ACHN (cell line): Measurements from ENCODE around the gene IRF5.

Experiments
- DNase-seq: peaks from one replicate; pipeline ENCODE4 v3.0.0-alpha.2; 2015
- in situ Hi-C: cut with HindIII; loops from 2 replicates; pipeline ENCODE4 v1.10.0; 2017; ENCODE audit warnings: low sequenced_read_pairs, low pct_ligation_motif_present, low pct_unique_long_range_greater_than_20kb

Gene IRF5, protein sequence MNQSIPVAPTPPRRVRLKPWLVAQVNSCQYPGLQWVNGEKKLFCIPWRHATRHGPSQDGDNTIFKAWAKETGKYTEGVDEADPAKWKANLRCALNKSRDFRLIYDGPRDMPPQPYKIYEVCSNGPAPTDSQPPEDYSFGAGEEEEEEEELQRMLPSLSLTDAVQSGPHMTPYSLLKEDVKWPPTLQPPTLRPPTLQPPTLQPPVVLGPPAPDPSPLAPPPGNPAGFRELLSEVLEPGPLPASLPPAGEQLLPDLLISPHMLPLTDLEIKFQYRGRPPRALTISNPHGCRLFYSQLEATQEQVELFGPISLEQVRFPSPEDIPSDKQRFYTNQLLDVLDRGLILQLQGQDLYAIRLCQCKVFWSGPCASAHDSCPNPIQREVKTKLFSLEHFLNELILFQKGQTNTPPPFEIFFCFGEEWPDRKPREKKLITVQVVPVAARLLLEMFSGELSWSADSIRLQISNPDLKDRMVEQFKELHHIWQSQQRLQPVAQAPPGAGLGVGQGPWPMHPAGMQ

DNA sequence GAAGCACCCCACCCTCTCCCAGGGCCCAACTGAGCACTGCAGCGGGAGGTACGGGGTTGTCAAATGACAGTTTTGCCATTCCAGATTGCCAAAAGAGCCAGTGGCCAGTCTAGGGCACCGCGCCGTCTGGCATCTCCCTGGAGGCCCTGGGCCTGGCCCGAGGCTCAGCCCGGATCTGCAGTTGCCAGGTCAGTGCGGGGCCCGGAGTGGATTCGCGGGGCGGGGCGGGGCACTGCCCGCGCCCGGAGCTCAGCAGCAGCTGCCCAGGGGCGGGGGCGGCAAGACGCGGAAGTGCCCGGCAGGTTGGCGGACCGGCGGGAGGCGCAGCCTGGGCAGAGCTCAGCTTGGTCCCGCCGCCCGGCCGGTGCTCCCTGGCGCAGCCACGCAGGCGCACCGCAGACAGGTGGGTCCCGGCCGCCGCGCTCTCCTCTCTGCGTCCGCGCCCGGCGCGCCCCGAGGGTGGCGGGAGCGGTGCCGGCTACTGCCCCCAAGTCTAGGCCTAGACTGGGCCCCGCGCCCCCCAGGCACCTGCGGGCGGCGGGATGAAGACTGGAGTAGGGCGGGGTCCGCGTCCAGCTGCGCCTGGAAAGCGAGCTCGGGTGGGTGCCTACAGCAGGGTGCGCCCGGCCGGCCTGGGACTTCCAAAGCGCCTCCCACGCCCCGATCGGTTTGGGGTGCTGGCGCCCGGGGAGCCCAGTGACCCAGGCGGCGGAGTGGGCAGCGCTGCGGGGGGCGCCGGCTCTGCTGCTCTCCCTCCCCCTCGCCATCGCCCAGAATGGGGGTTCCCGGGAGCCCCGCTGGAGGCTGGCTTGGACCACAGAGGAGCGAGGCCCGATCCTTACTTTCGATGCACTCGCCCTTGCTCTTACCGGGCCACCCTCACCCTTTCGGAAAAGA lies at the start of gene IRF5:
TSS of gene IRF5 (plus strand) at position 281 of the 897 bp plus-strand sequence. CDS start 4,155 bp downstream, outside the sequence.
- peak; percentile 80 for DNase-seq
- in situ Hi-C loops = no loop called here

- DNase-seq = no peak
- in situ Hi-C loops = no loop called here
These were observed 49.5 kb upstream of the IRF5 start for GRCh38 chr7:128888039-128888755.

GRCh38 chr7:128888756-128889095 lies 49.0 kb upstream of the IRF5 start:
- in situ Hi-C loops = no loop called here
- no peak for DNase-seq

DNA sequence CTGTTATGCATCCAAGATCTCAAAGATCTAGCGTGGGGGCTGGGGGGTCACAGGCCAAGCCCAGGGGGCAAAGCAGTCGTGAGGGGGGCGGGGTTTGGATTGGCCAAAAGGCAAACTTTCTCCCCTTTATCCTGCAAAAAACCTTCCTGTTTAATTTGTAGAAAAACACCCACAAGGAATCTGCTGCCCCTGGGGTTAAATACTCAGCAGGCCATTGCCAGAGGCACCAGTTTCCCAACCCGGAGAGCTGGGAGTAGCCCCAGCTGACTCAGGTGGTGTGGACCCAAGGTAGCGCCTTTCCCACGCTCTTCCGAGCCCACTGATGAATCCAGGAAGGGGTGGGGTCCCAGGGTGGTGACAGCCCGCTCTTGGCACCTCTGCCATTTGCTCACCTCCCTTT lies 48.6 kb upstream of the IRF5 start:
- in situ Hi-C loops = no loop called here
- no peak for DNase-seq

GRCh38 chr7:128890306-128891109 lies 47.2 kb upstream of the IRF5 start:
- DNase-seq = no peak
- in situ Hi-C loops = no loop called here

DNA sequence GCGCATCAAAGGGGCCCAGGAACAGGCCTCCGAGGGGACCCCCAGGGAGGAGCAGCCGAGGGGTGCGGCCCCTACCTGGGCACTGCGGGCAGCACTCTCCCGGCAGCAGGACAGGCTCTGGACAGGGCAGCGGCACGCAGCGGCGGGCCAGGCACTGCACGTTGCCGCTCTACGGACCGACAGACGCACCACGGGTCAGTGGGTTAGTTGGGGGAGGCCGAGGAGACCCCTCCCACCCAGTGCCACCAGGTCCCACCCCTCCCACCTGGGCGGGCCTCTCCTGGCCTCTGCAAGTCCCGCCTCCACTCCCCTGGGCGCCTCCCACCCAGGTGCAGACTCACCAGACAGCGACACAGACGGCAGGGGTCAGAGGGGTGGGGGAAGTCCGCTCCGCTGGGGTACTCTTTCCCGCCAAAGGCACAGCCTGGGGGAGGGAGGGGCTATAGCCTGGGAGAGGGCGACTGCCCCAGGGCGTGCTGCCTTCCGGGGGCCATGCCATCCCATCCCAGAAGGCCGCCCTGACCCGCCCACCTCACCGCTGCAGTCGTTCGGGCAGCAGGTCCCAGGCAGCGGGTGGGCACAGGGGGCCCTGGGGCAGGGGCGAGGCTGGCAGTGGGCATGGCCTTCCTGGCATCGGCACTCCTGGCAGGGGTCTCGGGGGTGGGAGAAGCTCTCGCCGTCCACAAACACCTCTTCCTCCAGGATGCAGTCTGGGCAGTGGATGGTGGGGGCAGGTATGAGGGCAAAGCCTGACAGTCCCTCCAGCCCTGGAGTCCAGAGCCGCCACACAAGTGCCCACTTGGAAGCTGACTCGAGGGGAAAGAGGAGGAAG lies 46.4 kb upstream of the IRF5 start:
- in situ Hi-C loops = no loop called here
- DNase-seq = no peak

DNA sequence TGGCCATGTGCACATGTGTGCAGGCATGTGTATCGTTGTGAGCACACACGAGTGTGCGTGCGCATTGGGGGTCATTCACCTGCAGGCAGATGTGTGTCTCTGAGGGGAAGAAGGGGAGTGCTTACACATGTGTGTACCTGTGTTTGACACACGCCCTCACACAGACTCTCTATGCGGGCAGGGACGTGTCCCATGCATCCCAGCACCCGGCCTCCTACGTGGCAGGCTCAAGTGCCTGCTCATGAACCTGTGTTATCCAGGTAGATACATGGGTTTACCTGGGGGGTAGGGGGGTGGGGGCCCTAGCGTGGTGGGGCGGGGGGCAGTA lies 45.8 kb upstream of the IRF5 start:
- no peak for DNase-seq
- in situ Hi-C loops = no loop called here

DNA sequence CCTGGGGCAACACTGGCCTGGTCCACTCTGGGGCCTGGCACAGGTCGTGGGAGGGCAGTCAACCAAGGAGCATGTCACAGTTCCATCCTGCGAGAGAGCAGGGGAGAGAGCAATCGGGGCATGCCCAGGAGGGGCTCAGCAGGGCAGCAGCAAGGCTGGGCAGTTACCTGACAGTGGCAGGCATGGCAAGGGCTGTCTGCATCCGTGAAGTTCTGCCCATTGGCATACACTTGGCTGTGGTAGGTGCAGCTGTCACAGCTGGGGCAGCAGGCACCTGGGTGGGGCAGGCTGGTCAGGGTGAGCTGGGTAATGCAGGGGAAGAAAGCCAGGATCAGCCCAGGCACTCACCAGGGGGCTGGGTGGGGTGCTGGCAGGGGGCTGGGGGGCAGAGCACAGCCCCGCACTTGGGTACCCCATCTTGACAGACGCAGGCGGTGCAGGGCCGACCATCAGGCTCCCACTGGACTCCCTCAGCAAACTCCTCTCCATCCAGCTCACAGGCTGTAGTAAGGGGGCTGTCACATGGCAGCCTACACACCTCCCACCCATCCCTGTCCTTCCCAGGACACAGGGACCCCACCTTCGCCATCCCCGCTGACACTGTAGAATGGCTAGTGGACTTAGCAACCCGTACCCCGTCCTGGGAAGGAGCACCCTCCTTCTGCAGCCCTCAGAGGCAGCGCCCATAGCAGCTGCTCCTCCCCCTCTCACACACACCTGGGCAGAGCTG lies 45.0 kb upstream of the IRF5 start:
- no peak for DNase-seq
- in situ Hi-C loops = no loop called here

GRCh38 chr7:128893251-128894100 lies 44.3 kb upstream of the IRF5 start:
- DNase-seq = no peak
- in situ Hi-C loops = no loop called here

- in situ Hi-C loops = no loop called here
- no peak for DNase-seq
These were observed 43.7 kb upstream of the IRF5 start for GRCh38 chr7:128894101-128894440.

DNA sequence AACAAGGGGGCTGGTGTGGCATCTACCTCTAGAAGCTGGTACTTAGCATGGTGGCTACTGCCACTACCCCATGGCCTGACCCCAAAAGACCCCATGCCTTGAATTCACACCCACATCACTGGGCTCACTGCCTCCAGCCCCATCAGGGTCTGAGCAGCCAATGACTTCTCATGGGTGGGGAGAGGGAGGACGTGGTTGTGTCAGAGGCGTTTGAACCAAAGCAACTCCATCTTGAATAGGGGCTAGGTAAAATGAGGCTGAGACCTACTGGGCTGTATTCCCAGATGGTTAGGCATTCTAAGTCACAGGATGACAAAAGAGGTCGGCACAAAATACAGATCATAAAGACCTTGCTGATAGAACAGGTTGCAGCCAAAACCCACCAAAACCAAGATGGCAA lies 42.4 kb upstream of the IRF5 start:
- in situ Hi-C loops = no loop called here
- no peak for DNase-seq

DNA sequence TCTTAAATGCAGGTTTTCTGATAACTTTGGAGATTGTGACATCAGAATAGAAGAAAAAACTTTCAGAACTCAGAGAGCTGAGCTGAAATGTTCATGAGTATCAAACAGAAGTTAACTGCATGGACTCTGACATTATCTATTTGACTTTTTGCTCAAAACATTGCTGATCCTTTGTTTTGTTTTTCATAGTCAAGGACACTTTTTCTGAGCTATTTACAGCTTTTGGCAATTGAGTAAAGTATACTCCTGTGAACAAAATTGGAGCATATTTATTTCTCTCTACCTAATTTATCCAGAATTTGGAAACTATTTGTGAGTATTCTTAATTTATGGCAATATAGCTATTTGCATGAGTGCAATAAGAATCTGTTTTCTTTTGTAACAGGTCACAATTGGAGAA lies 38.3 kb upstream of the IRF5 start:
- no peak for DNase-seq
- in situ Hi-C loops = no loop called here

DNA sequence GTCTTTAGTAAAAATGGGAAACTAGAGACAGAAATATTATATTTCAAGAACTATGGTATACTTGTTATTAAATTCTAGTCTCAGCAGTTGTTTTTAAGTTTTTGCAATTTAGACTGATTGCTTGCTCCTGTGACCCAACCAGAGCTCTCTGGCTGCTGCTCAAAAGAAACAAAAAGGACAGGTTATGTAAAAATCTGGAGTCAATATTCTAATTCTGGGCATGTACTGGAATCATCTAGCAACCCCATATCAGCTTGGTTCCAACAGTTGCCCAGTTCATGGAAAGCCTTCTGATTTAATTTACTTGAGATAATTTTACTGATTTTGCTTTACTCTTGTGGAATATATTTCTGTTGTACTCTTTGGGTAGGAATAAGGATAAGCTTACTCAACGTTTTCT lies 37.5 kb upstream of the IRF5 start:
- no peak for DNase-seq
- in situ Hi-C loops = no loop called here

- in situ Hi-C loops = no loop called here
These were observed 34.8 kb upstream of the IRF5 start for GRCh38 chr7:128902761-128903585.

DNA sequence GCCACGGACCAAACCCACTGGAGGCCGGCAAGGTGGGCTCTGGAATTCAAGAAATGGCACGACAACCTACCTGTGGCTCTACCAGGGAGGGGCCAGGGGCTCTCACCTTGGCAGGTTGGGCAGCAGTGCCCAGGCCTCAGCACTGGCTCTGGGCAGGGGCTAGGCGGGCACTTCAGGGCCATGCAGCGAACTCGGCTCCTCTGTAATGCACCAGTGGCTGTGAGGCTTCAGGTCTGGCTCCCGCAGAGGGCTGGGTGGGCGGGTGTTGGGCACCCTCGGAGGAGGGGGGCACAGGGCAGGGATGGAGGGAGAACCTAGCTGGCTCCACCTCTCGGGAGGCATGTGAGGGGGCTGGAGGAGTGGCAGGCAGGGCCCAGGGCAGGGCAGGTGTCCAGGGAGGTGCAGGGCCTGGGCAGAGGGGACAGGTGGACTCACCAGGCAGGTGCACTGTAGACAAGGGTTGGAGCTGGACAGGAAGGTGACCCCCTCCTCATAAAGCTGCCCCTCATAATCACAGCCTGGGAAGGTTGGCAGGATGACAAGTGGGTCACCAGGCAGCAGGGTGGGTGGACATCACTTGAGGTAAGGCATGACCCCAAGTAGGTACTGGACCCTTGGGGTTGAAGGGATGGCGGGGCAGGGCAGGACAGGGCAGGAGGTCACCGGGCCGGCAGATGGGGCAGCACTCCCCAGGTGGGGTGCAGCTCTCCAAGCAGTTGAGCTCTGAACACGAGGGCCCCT lies 33.9 kb upstream of the IRF5 start:
- peak; percentile 75 for DNase-seq
- in situ Hi-C loops = no loop called here

More at GRCh38 chr7:128902761-128903585, 34.8 kb upstream of the IRF5 start:
- peak; percentile 92 for DNase-seq
